ENCODE data around the gene IDH3G.

GRCh38 chrX:153773218-153773611 lies 21.0 kb downstream of the IDH3G start:
- TF ChIP-seq, protein P1, sequence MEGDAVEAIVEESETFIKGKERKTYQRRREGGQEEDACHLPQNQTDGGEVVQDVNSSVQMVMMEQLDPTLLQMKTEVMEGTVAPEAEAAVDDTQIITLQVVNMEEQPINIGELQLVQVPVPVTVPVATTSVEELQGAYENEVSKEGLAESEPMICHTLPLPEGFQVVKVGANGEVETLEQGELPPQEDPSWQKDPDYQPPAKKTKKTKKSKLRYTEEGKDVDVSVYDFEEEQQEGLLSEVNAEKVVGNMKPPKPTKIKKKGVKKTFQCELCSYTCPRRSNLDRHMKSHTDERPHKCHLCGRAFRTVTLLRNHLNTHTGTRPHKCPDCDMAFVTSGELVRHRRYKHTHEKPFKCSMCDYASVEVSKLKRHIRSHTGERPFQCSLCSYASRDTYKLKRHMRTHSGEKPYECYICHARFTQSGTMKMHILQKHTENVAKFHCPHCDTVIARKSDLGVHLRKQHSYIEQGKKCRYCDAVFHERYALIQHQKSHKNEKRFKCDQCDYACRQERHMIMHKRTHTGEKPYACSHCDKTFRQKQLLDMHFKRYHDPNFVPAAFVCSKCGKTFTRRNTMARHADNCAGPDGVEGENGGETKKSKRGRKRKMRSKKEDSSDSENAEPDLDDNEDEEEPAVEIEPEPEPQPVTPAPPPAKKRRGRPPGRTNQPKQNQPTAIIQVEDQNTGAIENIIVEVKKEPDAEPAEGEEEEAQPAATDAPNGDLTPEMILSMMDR (IDR thresholded peaks at IDR 0.05) = no peak
- no peak for TF ChIP-seq POLR2A (IDR thresholded peaks at IDR 0.05)
